Measurements from ENCODE around the gene XYLT1.
A peak's percentile ranks its signal among the peaks of the same experiment; 100 is the strongest.

XYLT1 gene

GRCh38 chr16:17103216-17103615 is 367.5 kb downstream of the XYLT1 start:
- H3K27ac ChIP-seq, result no peak overlapping the region
- no peak for DNase-seq (ENCODE audit: low read depth, low spot score)

- H3K27ac ChIP-seq, result no peak overlapping the region
- DNase-seq (ENCODE audit: low read depth, low spot score), result no peak
Observed at GRCh38 chr16:17101646-17102045, 369.1 kb downstream of the XYLT1 start.

GRCh38 chr16:17098685-17099084 is 372.1 kb downstream of the XYLT1 start:
- H3K27ac ChIP-seq, result no peak overlapping the region
- DNase-seq (ENCODE audit: low read depth, low spot score), result no peak

GRCh38 chr16:17084130-17084529 is 386.6 kb downstream of the XYLT1 start:
- no peak overlapping the region for H3K27ac ChIP-seq
- no peak for DNase-seq (ENCODE audit: low read depth, low spot score)

GRCh38 chr16:17083628-17084027 is 387.1 kb downstream of the XYLT1 start:
- H3K27ac ChIP-seq, result no peak overlapping the region
- no peak for DNase-seq (ENCODE audit: low read depth, low spot score)

- H3K27ac ChIP-seq, result no peak overlapping the region
Observed at GRCh38 chr16:17082095-17082882, 388.5 kb downstream of the XYLT1 start.

GRCh38 chr16:17080105-17080504 is 390.7 kb downstream of the XYLT1 start:
- DNase-seq (ENCODE audit: low read depth, low spot score), result no peak

More at GRCh38 chr16:17082095-17082882, 388.5 kb downstream of the XYLT1 start:
- no peak for DNase-seq (ENCODE audit: low read depth, low spot score)

GRCh38 chr16:17078931-17079631 is 391.7 kb downstream of the XYLT1 start:
- no peak for DNase-seq (ENCODE audit: low read depth, low spot score)
- H3K27ac ChIP-seq, result no peak overlapping the region

More at GRCh38 chr16:17080105-17080504, 390.7 kb downstream of the XYLT1 start:
- no peak overlapping the region for H3K27ac ChIP-seq

- no peak overlapping the region for H3K27ac ChIP-seq
- DNase-seq (ENCODE audit: low read depth, low spot score), result no peak
Observed at GRCh38 chr16:17076818-17077498, 393.8 kb downstream of the XYLT1 start.

GRCh38 chr16:17076092-17076754 is 394.5 kb downstream of the XYLT1 start:
- DNase-seq (ENCODE audit: low read depth, low spot score), result no peak
- H3K27ac ChIP-seq, result no peak overlapping the region

GRCh38 chr16:17072104-17072503 is 398.7 kb downstream of the XYLT1 start:
- peak; percentile 12 for DNase-seq (ENCODE audit: low read depth, low spot score)
- no peak overlapping the region for H3K27ac ChIP-seq

- DNase-seq (ENCODE audit: low read depth, low spot score), result peak; percentile 12
- H3K27ac ChIP-seq, result peak overlapping the region; percentile 34
Observed at GRCh38 chr16:17070882-17071592, 399.7 kb downstream of the XYLT1 start.

- DNase-seq (ENCODE audit: low read depth, low spot score), result no peak
- H3K27ac ChIP-seq, result peak overlapping the region; percentile 34
Observed at GRCh38 chr16:17069681-17070080, 401.1 kb downstream of the XYLT1 start.

GRCh38 chr16:17068524-17068923 is 402.2 kb downstream of the XYLT1 start:
- no peak for DNase-seq (ENCODE audit: low read depth, low spot score)
- no peak overlapping the region for H3K27ac ChIP-seq

GRCh38 chr16:17067882-17068281 is 402.9 kb downstream of the XYLT1 start:
- no peak for DNase-seq (ENCODE audit: low read depth, low spot score)

GRCh38 chr16:17063201-17064139 is 407.3 kb downstream of the XYLT1 start:
- DNase-seq (ENCODE audit: low read depth, low spot score), result peak; percentile 10
- H3K27ac ChIP-seq, result no peak overlapping the region

More at GRCh38 chr16:17067882-17068281, 402.9 kb downstream of the XYLT1 start:
- H3K27ac ChIP-seq, result no peak overlapping the region

- DNase-seq (ENCODE audit: low read depth, low spot score), result no peak
- no peak overlapping the region for H3K27ac ChIP-seq
Observed at GRCh38 chr16:17062676-17063075, 408.1 kb downstream of the XYLT1 start.

GRCh38 chr16:17061326-17061725 is 409.4 kb downstream of the XYLT1 start:
- no peak overlapping the region for H3K27ac ChIP-seq
- no peak for DNase-seq (ENCODE audit: low read depth, low spot score)

GRCh38 chr16:17058471-17058870 is 412.3 kb downstream of the XYLT1 start:
- no peak overlapping the region for H3K27ac ChIP-seq
- DNase-seq (ENCODE audit: low read depth, low spot score), result no peak
